ENCODE results near the gene AXIN1.
"Not testable (repeated sequence)": the region's sequence is repeated elsewhere in the genome, so short reads cannot be mapped to it uniquely, and the experiment has no call there.

Gene AXIN1

GRCh38 chr16:337437-337836, 15.1 kb downstream of the AXIN1 start:
- in situ Hi-C loops (cut with HindIII; ENCODE audit: low sequenced_read_pairs), result no loop called here
- no peak for DNase-seq (ENCODE audit: low read depth)
- no peak for TF ChIP-seq CTCF (IDR thresholded peaks at IDR 0.05; ENCODE audit: low read depth, low read length, missing control alignments)
- H3K4me3 ChIP-seq (ENCODE audit: low read depth, low read length), result no peak overlapping the region

GRCh38 chr16:336269-336668, 16.3 kb downstream of the AXIN1 start:
- no peak for TF ChIP-seq CTCF (IDR thresholded peaks at IDR 0.05; ENCODE audit: low read depth, low read length, missing control alignments)
- in situ Hi-C loops (cut with HindIII; ENCODE audit: low sequenced_read_pairs), result no loop called here
- no peak for DNase-seq (ENCODE audit: low read depth)
- no peak overlapping the region for H3K4me3 ChIP-seq (ENCODE audit: low read depth, low read length)

- in situ Hi-C loops (cut with HindIII; ENCODE audit: low sequenced_read_pairs); DNase-seq (ENCODE audit: low read depth); H3K4me3 ChIP-seq (ENCODE audit: low read depth, low read length): not testable (repeated sequence)
Measured at GRCh38 chr16:334861-335632, 17.5 kb downstream of the AXIN1 start.

- in situ Hi-C loops (cut with HindIII; ENCODE audit: low sequenced_read_pairs); H3K4me3 ChIP-seq (ENCODE audit: low read depth, low read length); DNase-seq (ENCODE audit: low read depth): not testable (repeated sequence)
Measured at GRCh38 chr16:334164-334832, 18.2 kb downstream of the AXIN1 start.

GRCh38 chr16:333406-334094, 19.0 kb downstream of the AXIN1 start:
- in situ Hi-C loops (cut with HindIII; ENCODE audit: low sequenced_read_pairs), result no loop called here
- DNase-seq (ENCODE audit: low read depth), result no peak
- no peak overlapping the region for H3K4me3 ChIP-seq (ENCODE audit: low read depth, low read length)
- no peak for TF ChIP-seq CTCF (IDR thresholded peaks at IDR 0.05; ENCODE audit: low read depth, low read length, missing control alignments)

GRCh38 chr16:331181-331814, 21.2 kb downstream of the AXIN1 start:
- H3K4me3 ChIP-seq (ENCODE audit: low read depth, low read length); in situ Hi-C loops (cut with HindIII; ENCODE audit: low sequenced_read_pairs); DNase-seq (ENCODE audit: low read depth): not testable (repeated sequence)

GRCh38 chr16:330741-331140, 21.8 kb downstream of the AXIN1 start:
- DNase-seq (ENCODE audit: low read depth), result no peak
- H3K4me3 ChIP-seq (ENCODE audit: low read depth, low read length), result no peak overlapping the region
- no peak for TF ChIP-seq CTCF (IDR thresholded peaks at IDR 0.05; ENCODE audit: low read depth, low read length, missing control alignments)
- in situ Hi-C loops (cut with HindIII; ENCODE audit: low sequenced_read_pairs), result no loop called here

Measured in astrocyte of the cerebellum (primary cell).